Prostate gland (tissue), 2 donors: ENCODE results near the gene KDM4B.

Source experiments
- CTCF ChIP-seq, 4 experiments: fragments of 200-600 bp in 2 of 4; fragments of 450-650 bp in 2 of 4; sonication (generic) in 2 of 4; IDR thresholded peaks; 1 replicate in 3 of 4; 2 replicates in 1 of 4; pipeline ENCODE4 v1.5.1; 2016 to 2019; ENCODE audit warnings: antibody characterized with exemption in 4 of 4, mild to moderate bottlenecking in 2 of 4, moderate library complexity in 2 of 4
- POLR2A ChIP-seq: fragments of 450-650 bp; IDR thresholded peaks from one replicate; pipeline ENCODE4 v1.6.1; 2016; ENCODE audit warnings: antibody characterized with exemption, mild to moderate bottlenecking

DNA sequence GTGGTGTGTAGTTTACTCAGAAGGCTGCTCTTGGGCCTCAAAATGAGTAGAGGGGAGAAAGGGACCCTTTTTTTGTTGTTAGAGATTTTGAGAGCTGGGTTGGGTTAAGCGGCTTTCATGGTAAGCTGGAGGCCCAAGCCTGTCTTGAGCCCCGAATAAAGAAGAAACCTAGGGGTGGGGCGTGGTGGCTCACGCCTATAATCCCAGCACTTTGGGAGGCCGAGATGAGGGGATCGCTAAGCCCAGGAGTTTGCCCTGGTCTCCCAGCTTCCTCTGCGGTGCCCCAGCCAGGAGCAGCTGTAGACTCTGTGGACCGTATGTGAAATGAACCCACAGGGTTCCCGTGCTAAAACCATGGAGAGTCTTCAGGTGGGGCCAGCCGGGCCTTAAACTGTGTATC, 56.1 kb downstream of the KDM4B start:
- TF ChIP-seq CTCF (IDR thresholded peaks at IDR 0.05) = no peak
- no peak for TF ChIP-seq POLR2A
